Measurements from ENCODE around the gene RNF150. TPM values are rescaled to one million over a fixed set of nuclear protein-coding genes. Genes with fewer than 3 reads are reported as not detected.

The RNF150 gene
- total RNA-seq, 1 donor from 2014 or later: 9.1 TPM

DNA sequence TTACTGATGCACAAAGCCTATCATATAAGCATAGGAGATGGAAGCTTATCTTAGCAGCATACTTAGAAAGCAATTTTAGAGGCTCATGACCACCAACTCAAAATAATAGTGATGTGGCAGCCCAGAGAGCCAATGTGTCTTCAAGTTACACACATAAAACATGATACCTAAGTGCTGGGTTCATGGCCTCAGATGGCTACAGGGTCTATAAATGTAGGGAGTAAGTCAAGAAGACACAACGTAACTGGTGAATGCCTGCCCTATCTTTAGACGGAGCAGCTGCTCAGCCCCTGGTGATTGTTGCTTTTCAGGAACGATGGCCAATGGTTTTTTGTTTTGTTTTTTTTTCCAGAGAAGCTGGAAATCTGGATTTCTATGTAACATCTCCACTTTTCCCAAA lies 42.8 kb downstream of the RNF150 start:
- no peaks in the 10 kb centered on the region for H3K9me3 ChIP-seq
- DNase-seq (ENCODE audit: extremely low spot score in 2 of 2): no peak
- H3K36me3 ChIP-seq: no peaks in the 10 kb centered on the region
- no peaks in the 10 kb centered on the region for H3K27me3 ChIP-seq
- no peak overlapping the region for H3K4me3 ChIP-seq
- TF ChIP-seq, protein P1, sequence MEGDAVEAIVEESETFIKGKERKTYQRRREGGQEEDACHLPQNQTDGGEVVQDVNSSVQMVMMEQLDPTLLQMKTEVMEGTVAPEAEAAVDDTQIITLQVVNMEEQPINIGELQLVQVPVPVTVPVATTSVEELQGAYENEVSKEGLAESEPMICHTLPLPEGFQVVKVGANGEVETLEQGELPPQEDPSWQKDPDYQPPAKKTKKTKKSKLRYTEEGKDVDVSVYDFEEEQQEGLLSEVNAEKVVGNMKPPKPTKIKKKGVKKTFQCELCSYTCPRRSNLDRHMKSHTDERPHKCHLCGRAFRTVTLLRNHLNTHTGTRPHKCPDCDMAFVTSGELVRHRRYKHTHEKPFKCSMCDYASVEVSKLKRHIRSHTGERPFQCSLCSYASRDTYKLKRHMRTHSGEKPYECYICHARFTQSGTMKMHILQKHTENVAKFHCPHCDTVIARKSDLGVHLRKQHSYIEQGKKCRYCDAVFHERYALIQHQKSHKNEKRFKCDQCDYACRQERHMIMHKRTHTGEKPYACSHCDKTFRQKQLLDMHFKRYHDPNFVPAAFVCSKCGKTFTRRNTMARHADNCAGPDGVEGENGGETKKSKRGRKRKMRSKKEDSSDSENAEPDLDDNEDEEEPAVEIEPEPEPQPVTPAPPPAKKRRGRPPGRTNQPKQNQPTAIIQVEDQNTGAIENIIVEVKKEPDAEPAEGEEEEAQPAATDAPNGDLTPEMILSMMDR (IDR thresholded peaks at IDR 0.05): no peak
- no peak for TF ChIP-seq POLR2A (IDR thresholded peaks at IDR 0.05)
- intact Hi-C loops (cut with DNase I): no loop called here
- H3K4me1 ChIP-seq: no peaks in the 10 kb centered on the region
- no peak overlapping the region for H3K27ac ChIP-seq

DNA sequence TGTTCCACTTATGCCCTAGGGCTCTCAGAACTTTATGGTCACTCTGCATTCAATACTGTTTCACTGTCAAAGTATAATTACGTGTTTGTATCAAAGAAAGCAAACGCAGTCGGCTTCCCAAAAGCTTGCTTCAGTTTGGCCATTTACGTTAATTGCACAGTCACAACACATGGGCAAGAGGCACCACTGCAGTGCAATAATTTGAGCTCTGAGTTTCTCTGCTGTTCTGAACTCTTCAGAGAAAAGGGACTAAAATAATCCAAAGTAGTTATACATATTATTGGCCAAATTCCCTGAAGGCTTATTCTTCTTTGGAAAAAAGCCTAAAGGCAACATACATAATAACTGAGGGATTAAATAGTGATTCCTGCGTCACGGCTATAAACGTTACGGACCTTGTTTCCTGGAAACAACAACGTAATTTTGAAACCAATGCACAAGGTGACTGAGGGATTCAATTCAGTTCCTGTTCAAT lies 51.3 kb downstream of the RNF150 start:
- H3K4me1 ChIP-seq: peaks cover 6% of the 10 kb centered on the region
- no peak overlapping the region for H3K27ac ChIP-seq
- no peak overlapping the region for H3K4me3 ChIP-seq
- no peaks in the 10 kb centered on the region for H3K27me3 ChIP-seq
- H3K36me3 ChIP-seq: no peaks in the 10 kb centered on the region
- H3K9me3 ChIP-seq: no peaks in the 10 kb centered on the region
- TF ChIP-seq, protein P1 (IDR thresholded peaks at IDR 0.05): no peak
- TF ChIP-seq POLR2A (IDR thresholded peaks at IDR 0.05) (no peak), POLR2AphosphoS5 (IDR thresholded peaks at IDR 0.05; ENCODE audit: insufficient read depth in 1 of 2, low read depth in 1 of 2) (no peak)
- DNase-seq (ENCODE audit: extremely low spot score in 2 of 2): no peak
- intact Hi-C loops (cut with DNase I): no loop called here

DNA sequence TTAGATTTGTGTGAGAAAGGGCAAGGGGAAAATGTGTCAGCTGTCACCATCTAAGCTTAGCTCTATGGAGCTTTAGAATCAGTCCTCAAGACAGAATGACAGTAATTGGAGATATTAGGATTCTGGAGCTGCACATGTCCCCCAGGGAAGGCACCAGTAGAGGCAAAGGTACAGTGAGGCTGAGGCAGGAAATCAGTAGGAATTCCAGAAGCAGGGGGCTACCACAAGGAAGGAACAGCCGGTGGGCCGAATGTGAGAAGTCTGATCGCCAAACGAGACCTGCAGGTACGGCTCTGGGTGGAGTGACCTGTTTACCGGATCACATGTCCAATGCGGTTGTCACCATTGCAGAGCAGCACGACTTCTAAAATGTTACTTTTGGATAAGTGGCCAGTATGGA lies 52.6 kb downstream of the RNF150 start:
- Histone ChIP-seq H3K36me3 (no peaks in the 10 kb centered on the region), H3K27ac (no peak overlapping the region), H3K9me3 (no peaks in the 10 kb centered on the region), H3K4me3 (no peak overlapping the region), H3K27me3 (no peaks in the 10 kb centered on the region), H3K4me1 (peaks cover 6% of the 10 kb centered on the region)
- DNase-seq (ENCODE audit: extremely low spot score in 2 of 2): no peak
- intact Hi-C loops (cut with DNase I): no loop called here
- TF ChIP-seq POLR2AphosphoS5 (IDR thresholded peaks at IDR 0.05; ENCODE audit: insufficient read depth in 1 of 2, low read depth in 1 of 2) (no peak), POLR2A (IDR thresholded peaks at IDR 0.05) (no peak)
- TF ChIP-seq, protein P1 (IDR thresholded peaks at IDR 0.05): no peak

DNA sequence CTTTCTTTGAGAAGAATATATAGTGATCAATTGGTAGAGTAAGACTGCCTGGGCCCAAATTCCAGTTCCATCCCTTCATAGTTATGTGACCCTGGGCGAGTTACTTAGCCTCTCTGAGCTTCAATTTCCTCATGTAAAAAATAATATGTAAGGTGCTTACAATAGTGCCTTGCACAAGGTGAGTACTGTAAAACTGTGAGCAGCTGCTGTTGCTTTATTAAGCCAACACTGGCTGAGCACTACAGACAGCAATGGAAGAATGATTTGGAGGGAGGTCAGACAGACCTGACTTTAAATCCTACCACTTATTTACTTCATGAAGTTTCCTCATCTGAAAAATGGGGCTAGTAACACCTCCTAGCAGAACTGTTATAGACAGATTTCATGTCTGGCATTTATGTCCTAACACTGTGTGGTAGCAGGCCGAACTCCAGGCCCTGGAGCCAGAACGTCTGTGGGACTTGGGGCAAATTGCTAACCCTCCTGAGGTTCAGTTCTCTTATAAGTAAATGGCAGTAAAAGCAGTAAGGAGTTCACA lies 53.8 kb downstream of the RNF150 start:
- H3K27me3 ChIP-seq: no peaks in the 10 kb centered on the region
- intact Hi-C loops (cut with DNase I): no loop called here
- TF ChIP-seq, protein P1 (IDR thresholded peaks at IDR 0.05): no peak
- TF ChIP-seq POLR2AphosphoS5 (IDR thresholded peaks at IDR 0.05; ENCODE audit: insufficient read depth in 1 of 2, low read depth in 1 of 2) (no peak), POLR2A (IDR thresholded peaks at IDR 0.05) (no peak)
- no peak overlapping the region for H3K4me3 ChIP-seq
- DNase-seq (ENCODE audit: extremely low spot score in 2 of 2): no peak
- H3K36me3 ChIP-seq: no peaks in the 10 kb centered on the region
- H3K4me1 ChIP-seq: peaks cover 6% of the 10 kb centered on the region
- no peak overlapping the region for H3K27ac ChIP-seq
- H3K9me3 ChIP-seq: no peaks in the 10 kb centered on the region

DNA sequence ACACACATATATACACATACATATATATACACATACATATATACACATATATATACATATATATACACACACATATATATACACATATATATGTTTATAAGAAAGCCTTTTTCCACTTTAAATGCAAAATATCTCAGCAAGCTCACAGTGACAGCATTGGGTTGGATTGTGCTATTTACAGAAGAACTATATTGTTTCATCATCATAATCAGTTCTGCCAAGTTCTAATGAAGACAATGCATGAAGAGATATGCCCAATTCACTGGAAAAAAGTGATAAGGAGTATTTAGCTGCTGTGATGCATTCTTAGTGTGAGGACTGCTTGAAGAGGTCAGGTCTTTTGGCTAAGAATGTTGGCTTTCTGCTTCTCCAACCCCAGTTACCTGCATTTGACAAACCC lies 54.4 kb downstream of the RNF150 start:
- Histone ChIP-seq H3K36me3 (no peaks in the 10 kb centered on the region), H3K4me3 (no peak overlapping the region), H3K4me1 (peaks cover 6% of the 10 kb centered on the region), H3K27me3 (no peaks in the 10 kb centered on the region), H3K27ac (no peak overlapping the region), H3K9me3 (no peaks in the 10 kb centered on the region)
- no peak for DNase-seq (ENCODE audit: extremely low spot score in 2 of 2)
- TF ChIP-seq POLR2A (IDR thresholded peaks at IDR 0.05) (no peak), POLR2AphosphoS5 (IDR thresholded peaks at IDR 0.05; ENCODE audit: insufficient read depth in 1 of 2, low read depth in 1 of 2) (no peak)
- TF ChIP-seq, protein P1 (IDR thresholded peaks at IDR 0.05): no peak
- intact Hi-C loops (cut with DNase I): no loop called here

Data from vagina (tissue), 2 donors.